Activated CD8-positive, alpha-beta T cell treated with anti-CD3 and anti-CD28 coated beads for 36 hours (primary cell): ENCODE measurements around the gene ZC3H12D. TPM values are rescaled to one million over a fixed set of nuclear protein-coding genes. Genes with fewer than 3 reads are reported as not detected.

ENCODE experiments used
- ATAC-seq: fragments of 200-7000 bp; cut with Tn5 transposase; one replicate; pipeline ENCODE4 v1.10.0; 2021; ENCODE audit warnings: mild to moderate bottlenecking, moderate library complexity
- CTCF ChIA-PET: fragments of 350-600 bp; sonication (Branson Sonifier 250); formaldehyde crosslinking; loops from one replicate; lab custom pipeline; 2021; ENCODE audit warnings: antibody characterized with exemption; lab: Charles Lee
- POLR2A ChIA-PET: fragments of 350-600 bp; sonication (Branson Sonifier 250); formaldehyde crosslinking; loops from one replicate; lab custom pipeline; 2021; ENCODE audit warnings: antibody characterized with exemption; lab: Charles Lee
- DNase-seq: peaks from one replicate; pipeline ENCODE4 v3.0.0-alpha.2; 2020
- H3K27ac Mint-ChIP-seq: one replicate; pipeline ENCODE4 v1.8.0; 2021; ENCODE audit warnings: mild to moderate bottlenecking, mixed read lengths
- H3K27me3 Mint-ChIP-seq: one replicate; pipeline ENCODE4 v1.8.0; 2021; ENCODE audit warnings: mixed read lengths
- H3K36me3 Mint-ChIP-seq: one replicate; pipeline ENCODE4 v1.8.0; 2021; ENCODE audit warnings: low read depth, mixed read lengths
- H3K4me1 Mint-ChIP-seq: one replicate; pipeline ENCODE4 v1.8.0; 2021; ENCODE audit warnings: low read depth, mixed read lengths
- H3K4me3 Mint-ChIP-seq: one replicate; pipeline ENCODE4 v1.8.0; 2021; ENCODE audit warnings: mild to moderate bottlenecking, moderate library complexity, mixed read lengths
- H3K9me3 Mint-ChIP-seq: one replicate; pipeline ENCODE4 v1.8.0; 2021; ENCODE audit warnings: mixed read lengths
- intact Hi-C: fragments of 100-400 bp; cut with micrococcal nuclease; formaldehyde crosslinking; loops from one replicate; pipeline ENCODE4 v1.10.0; 2022
- total RNA-seq, 2 experiments: library from RNA; stranded (reverse); gene quantifications; one replicate each; pipeline ENCODE4 v1.2.3, GENCODE V29; 2021
- TF ChIP-seq, protein P1 (sequence below): fragments of 200-600 bp; IDR thresholded peaks from one replicate; pipeline ENCODE4 v1.8.0; 2022; ENCODE audit warnings: antibody characterized with exemption, mild to moderate bottlenecking

ZC3H12D gene
- total RNA-seq, 2 experiments from 2014 or later = 37.7 to 39.0 TPM

DNA sequence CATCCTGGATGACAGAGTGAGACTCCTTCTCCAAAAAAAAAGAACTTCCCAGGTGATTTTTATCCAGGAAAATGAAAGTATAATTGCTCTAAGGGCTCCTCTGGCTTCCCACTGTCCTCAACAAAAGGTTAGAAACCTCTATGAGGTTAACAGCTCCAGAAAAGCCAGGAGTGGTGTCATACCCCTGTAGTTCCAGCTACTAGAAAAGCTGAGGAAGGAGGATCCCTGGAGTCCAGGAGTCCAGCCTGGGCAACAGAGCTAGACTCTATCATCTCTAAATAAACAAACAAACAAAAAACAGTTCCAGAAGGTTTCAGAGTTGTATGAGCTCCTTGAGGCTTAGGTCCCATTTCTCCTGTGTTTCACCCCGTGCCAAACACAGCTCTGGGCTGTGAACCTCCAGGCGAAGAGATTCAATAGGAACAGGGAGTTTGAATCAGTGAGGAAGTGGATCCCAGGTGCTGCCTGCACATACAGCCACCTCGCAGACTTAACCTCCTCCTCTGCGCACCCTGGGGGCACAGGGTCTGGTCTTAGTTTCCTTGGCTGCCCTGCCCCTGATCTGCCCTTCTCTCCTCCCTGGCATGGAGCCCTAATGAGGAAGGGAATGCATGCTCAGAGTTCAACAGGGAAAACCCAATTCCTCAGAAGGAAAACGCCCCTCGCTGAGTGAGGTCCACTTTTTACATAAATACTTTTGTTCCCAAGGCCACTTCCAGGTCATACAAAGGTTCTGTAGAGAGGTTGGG is 31.0 kb downstream of the ZC3H12D start:
- no peak for DNase-seq
- intact Hi-C loops = no loop called here
- H3K27me3 Mint-ChIP-seq = no peaks in the 10 kb centered on the region
- no peaks in the 10 kb centered on the region for H3K9me3 Mint-ChIP-seq
- H3K4me3 Mint-ChIP-seq = no peak overlapping the region
- POLR2A ChIA-PET = interaction anchor here (1.0 kb wide), 2 partner anchors 22 to 314 kb away, joined by 4 read pairs; no protein-coding TSS in a partner anchor
- peaks cover 40% of the 10 kb centered on the region for H3K36me3 Mint-ChIP-seq
- CTCF ChIA-PET = interaction anchor here (0.9 to 1.9 kb wide), 4 partner anchors 12 to 425 kb away, joined by 3 to 6 read pairs (median 5); no protein-coding TSS in a partner anchor
- H3K27ac Mint-ChIP-seq = no peak overlapping the region
- TF ChIP-seq, protein P1, sequence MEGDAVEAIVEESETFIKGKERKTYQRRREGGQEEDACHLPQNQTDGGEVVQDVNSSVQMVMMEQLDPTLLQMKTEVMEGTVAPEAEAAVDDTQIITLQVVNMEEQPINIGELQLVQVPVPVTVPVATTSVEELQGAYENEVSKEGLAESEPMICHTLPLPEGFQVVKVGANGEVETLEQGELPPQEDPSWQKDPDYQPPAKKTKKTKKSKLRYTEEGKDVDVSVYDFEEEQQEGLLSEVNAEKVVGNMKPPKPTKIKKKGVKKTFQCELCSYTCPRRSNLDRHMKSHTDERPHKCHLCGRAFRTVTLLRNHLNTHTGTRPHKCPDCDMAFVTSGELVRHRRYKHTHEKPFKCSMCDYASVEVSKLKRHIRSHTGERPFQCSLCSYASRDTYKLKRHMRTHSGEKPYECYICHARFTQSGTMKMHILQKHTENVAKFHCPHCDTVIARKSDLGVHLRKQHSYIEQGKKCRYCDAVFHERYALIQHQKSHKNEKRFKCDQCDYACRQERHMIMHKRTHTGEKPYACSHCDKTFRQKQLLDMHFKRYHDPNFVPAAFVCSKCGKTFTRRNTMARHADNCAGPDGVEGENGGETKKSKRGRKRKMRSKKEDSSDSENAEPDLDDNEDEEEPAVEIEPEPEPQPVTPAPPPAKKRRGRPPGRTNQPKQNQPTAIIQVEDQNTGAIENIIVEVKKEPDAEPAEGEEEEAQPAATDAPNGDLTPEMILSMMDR = no peak
- peaks cover 4% of the 10 kb centered on the region for H3K4me1 Mint-ChIP-seq
- no peak for ATAC-seq

DNA sequence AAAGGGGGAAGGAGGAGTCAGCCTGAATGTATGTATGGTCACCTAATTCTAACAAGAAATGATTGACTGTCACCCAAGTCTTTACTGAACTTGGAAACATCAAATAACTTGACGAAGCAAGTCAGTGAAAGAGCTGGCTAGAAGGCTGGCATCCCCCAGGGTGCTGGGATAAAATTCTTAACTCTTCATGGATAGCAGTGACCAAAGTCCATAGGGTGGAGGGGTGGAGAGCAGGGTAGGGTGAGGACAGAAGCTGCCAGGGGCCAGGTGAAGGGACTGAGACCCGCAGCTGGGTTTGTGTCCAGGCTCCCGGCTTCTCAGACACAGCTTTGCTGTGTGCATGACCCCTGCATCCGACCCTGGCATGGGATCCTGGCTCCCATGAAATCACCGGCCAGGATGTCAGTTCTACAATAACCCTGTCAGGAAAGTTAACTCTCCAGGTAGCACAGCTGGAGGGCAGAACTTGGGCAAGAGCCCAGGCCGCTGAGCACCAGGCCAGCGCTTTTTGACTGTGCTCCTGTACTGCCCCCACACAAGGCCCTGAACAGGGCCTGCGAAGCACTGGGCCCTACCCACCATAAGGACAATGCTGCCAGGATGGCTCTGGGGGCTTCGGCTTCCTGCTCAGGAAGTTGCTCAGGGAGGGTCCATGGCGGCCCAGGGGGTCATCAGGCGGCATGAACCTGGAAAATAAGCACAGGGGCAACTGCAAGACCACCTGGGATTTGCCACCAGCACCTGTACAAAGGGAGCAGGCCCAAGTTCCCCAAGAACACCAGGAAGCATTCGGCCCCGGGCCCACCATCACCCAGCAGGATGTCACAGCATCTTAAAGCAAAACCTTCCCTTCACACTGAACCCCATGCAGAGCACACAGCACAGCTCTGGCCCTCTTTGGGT is 32.5 kb downstream of the ZC3H12D start:
- Mint-ChIP-seq H3K27me3 (no peaks in the 10 kb centered on the region), H3K9me3 (no peaks in the 10 kb centered on the region), H3K27ac (no peak overlapping the region), H3K4me1 (no peaks in the 10 kb centered on the region), H3K36me3 (peaks cover 30% of the 10 kb centered on the region), H3K4me3 (no peak overlapping the region)
- ChIA-PET CTCF (no interaction called here), POLR2A (interaction anchor here (1.0 kb wide), 1 partner anchor 20 kb away, joined by 4 read pairs; no protein-coding TSS in a partner anchor)
- TF ChIP-seq, protein P1 = no peak
- no peak for ATAC-seq
- no peak for DNase-seq
- intact Hi-C loops = no loop called here

DNA sequence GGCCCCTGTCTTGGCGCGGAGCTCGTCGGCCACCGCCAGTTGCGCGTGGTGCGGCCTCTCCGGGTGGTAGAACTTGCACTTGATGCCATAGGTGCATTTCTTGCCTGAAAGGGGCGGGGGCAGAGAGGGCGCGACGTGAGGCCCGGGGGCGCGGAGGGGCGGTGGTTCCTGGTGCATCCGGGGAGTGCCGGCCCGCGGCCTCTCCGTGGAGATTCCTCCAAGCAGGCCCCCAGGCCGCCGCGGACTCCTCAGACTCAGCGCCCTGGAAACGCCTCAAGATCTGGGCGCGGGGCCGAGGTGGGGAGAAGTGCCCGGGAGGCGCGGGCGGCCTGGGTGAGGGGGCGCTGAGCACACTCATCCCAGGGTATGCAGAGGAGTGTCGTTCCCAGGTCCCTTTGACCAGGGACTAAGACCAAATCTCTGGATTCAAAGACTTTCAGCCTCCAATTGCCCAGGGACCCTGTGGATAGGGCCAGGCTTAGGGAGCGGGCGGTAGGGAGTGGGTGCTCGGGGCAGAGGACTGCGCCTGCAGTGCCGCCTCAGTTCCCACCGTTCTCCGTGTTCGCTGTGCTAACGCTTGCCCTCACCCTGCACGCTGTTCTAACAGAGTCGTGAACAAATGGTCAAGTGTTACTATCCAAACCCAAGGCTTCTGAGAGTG is 33.3 kb downstream of the ZC3H12D start:
- ATAC-seq (peak; percentile 64), DNase-seq (peak; percentile 54)
- peaks cover 28% of the 10 kb centered on the region for H3K36me3 Mint-ChIP-seq
- no peak overlapping the region for H3K27ac Mint-ChIP-seq
- intact Hi-C loops = no loop called here
- H3K9me3 Mint-ChIP-seq = no peaks in the 10 kb centered on the region
- no peak overlapping the region for H3K4me3 Mint-ChIP-seq
- TF ChIP-seq, protein P1 = no peak
- H3K4me1 Mint-ChIP-seq = no peaks in the 10 kb centered on the region
- H3K27me3 Mint-ChIP-seq = no peaks in the 10 kb centered on the region
- POLR2A ChIA-PET = interaction anchor here (0.8 to 1.0 kb wide), 2 partner anchors 9 to 19 kb away, joined by 3 read pairs; no protein-coding TSS in a partner anchor
- CTCF ChIA-PET = interaction anchor here (0.8 to 6.9 kb wide), 3 partner anchors 20 to 94 kb away, joined by 3 to 43 read pairs (median 12); partner anchors contain the start of gene PPIL4

DNA sequence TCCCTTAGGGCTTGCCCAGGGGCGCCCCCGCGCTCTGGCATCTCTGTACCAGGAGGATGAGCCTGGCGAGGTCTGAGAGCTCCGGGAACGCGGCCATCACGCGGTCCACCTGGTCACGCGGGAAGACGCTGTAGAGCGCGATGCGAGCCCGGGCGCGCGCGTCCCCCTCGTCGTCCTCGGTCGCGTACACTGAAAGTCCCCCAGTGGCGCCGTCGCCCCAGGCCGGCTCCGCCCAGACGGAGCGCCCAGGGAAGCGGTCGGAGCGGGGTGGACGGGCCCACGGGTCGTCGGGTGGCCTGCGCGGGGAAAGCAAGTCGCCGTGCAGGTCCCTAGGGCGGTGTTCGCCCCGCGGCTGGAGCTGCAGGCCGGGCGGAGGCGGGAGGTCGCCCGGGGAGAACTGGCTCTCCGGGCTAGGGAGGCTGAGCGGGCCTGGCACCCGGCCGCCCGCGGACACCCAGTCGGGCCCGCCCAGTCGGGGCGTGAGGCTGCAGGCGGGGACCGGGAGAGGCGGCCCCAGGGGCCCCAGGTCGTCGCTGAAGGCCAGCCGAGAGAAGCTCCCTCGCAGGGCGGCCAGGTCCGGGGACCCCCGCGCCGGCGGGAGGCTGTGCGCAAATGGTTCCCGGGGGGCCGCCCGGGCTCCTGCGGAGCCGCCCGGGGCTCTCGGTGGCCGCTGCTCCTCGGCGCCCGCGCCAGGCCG is 34.0 kb downstream of the ZC3H12D start:
- Mint-ChIP-seq H3K9me3 (no peaks in the 10 kb centered on the region), H3K4me1 (no peaks in the 10 kb centered on the region), H3K27ac (no peak overlapping the region), H3K27me3 (no peaks in the 10 kb centered on the region), H3K36me3 (peaks cover 28% of the 10 kb centered on the region), H3K4me3 (peak overlapping the region; percentile 36)
- DNase-seq = peak; percentile 16
- ATAC-seq = peak; percentile 28
- intact Hi-C loops = no loop called here
- TF ChIP-seq, protein P1 = no peak
- ChIA-PET CTCF (interaction anchor here (0.8 to 6.9 kb wide), 3 partner anchors 19 to 95 kb away, joined by 3 to 43 read pairs (median 12); partner anchors contain the start of gene PPIL4), POLR2A (interaction anchor here (0.8 to 1.0 kb wide), 2 partner anchors 10 to 18 kb away, joined by 3 read pairs; no protein-coding TSS in a partner anchor)
